Psoas muscle (tissue), 8 donors: ENCODE data around the gene LINC00305. TPM values are rescaled to one million over a fixed set of nuclear protein-coding genes. Genes with fewer than 3 reads are reported as not detected.

Experiments used
- ATAC-seq, 4 donors: fragments of 200-7000 bp; cut with Tn5 transposase; one replicate each; pipeline ENCODE4 v1.9.1; 2020; ENCODE audit warnings: moderate library complexity in 3 of 4, mild to moderate bottlenecking in 2 of 4
- DNase-seq, 2 donors: peaks; one replicate each; pipeline ENCODE4 v3.0.0-alpha.2; 2020
- H3K27ac ChIP-seq: fragments of 200-600 bp; one replicate; pipeline ENCODE4 v1.8.0; 2022
- H3K27me3 ChIP-seq, 3 donors: fragments of 200-600 bp in 1 of 3; one replicate each; pipeline versions ENCODE4 v1.6.1 to v1.8.0; 2013 to 2022; ENCODE audit warnings: low read length in 2 of 3, mild to moderate bottlenecking in 2 of 3, moderate library complexity in 1 of 3; ENCODE audit not compliant: insufficient read depth in 3 of 3
- H3K36me3 ChIP-seq, 2 donors: fragments of 200-600 bp in 1 of 2; one replicate each; pipeline versions ENCODE4 v1.6.1 to v1.8.0; 2013 to 2022; ENCODE audit warnings: low read depth in 1 of 2, mild to moderate bottlenecking in 1 of 2, moderate library complexity in 1 of 2; ENCODE audit not compliant: insufficient read depth in 1 of 2
- H3K4me1 ChIP-seq: fragments of 200-600 bp; one replicate; pipeline ENCODE4 v1.8.0; 2022
- H3K4me3 ChIP-seq: fragments of 200-600 bp; one replicate; pipeline ENCODE4 v1.8.0; 2022; ENCODE audit warnings: mild to moderate bottlenecking
- H3K9me3 ChIP-seq: fragments of 200-600 bp; one replicate; pipeline ENCODE4 v1.8.0; 2022
- WGBS, 3 donors: extraction: QIAGEN DNeasy Blood & Tissue Kit; methylation state at CpG; one replicate each; pipeline versions ENCODE4 v1.1.6 to v1.1.7; 2013; 5-methylcytosine and 5-hydroxymethylcytosine counted together
- intact Hi-C, 2 donors: fragments of 100-400 bp; cut with DNase I; formaldehyde crosslinking; loops; one replicate each; pipeline versions ENCODE4 v1.11.0 to v1.14.2; 2022
- polyA plus RNA-seq, 3 donors: library from polyadenylated mRNA; stranded (reverse); fragments of 200-250 nt; gene quantifications; one replicate each; pipeline ENCODE4 v1.2.3, GENCODE V29; 2013
- total RNA-seq, 4 donors: library from RNA; stranded (reverse); fragmentation: NEBNext Ultra II Directional in 2 of 4; extraction: Animal tissue kit (Norgen Biotek cat#: 25700) in 2 of 4; gene quantifications; one replicate each; pipeline versions ENCODE4 v1.2.1 to v1.2.4, GENCODE V29; 2021 to 2023
- TF ChIP-seq, protein P1 (sequence below): fragments of 200-600 bp; IDR thresholded peaks from one replicate; pipeline ENCODE4 v1.8.0; 2022; ENCODE audit warnings: antibody characterized with exemption
- donor health status: healthy with polysubstance abuse.
- donor health status: DM: no; HTN: no; CAD: no; lungs with moderate emphysema.
- donor health status: Bipolar disorder and iron deficiency.
- donor health status: healthy.
- donor health status: DM: yes; HTN: yes; CAD: no.
- donor health status: DM: no; HTN: no; CAD: no.
- donor health status: DM: no; HTN: no; CAD: no.
- donor health status: DM: yes; HTN: yes; CAD: no.

Gene LINC00305
- total and polyA plus RNA-seq, 7 donors, result not detected

GRCh38 chr18:64097497-64097896, 51.4 kb downstream of the LINC00305 start:
- no peak for ATAC-seq
- no peak for DNase-seq
- Histone ChIP-seq H3K4me3 (no peak overlapping the region), H3K27ac (no peak overlapping the region), H3K9me3 (no peaks in the 10 kb centered on the region), H3K36me3 (no peaks in the 10 kb centered on the region), H3K27me3 (no peaks in the 10 kb centered on the region), H3K4me1 (no peaks in the 10 kb centered on the region)
- intact Hi-C loops, result no loop called here
- WGBS, 3 donors, result 71 to 77% (median 73%) methylated on average over 3 of the region's 3 CpGs
- TF ChIP-seq, protein P1, sequence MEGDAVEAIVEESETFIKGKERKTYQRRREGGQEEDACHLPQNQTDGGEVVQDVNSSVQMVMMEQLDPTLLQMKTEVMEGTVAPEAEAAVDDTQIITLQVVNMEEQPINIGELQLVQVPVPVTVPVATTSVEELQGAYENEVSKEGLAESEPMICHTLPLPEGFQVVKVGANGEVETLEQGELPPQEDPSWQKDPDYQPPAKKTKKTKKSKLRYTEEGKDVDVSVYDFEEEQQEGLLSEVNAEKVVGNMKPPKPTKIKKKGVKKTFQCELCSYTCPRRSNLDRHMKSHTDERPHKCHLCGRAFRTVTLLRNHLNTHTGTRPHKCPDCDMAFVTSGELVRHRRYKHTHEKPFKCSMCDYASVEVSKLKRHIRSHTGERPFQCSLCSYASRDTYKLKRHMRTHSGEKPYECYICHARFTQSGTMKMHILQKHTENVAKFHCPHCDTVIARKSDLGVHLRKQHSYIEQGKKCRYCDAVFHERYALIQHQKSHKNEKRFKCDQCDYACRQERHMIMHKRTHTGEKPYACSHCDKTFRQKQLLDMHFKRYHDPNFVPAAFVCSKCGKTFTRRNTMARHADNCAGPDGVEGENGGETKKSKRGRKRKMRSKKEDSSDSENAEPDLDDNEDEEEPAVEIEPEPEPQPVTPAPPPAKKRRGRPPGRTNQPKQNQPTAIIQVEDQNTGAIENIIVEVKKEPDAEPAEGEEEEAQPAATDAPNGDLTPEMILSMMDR, result peak; percentile 11

- no peak overlapping the region for H3K4me3 ChIP-seq
- H3K36me3 ChIP-seq, result no peaks in the 10 kb centered on the region
- intact Hi-C loops, result no loop called here
- H3K27me3 ChIP-seq, result no peaks in the 10 kb centered on the region
- TF ChIP-seq, protein P1, result no peak
- ATAC-seq (no peak), DNase-seq (no peak)
- 90 to 97% (median 94%) methylated on average over 1 of the region's 1 CpG for WGBS, 3 donors
- H3K4me1 ChIP-seq, result no peaks in the 10 kb centered on the region
- H3K9me3 ChIP-seq, result no peaks in the 10 kb centered on the region
- no peak overlapping the region for H3K27ac ChIP-seq
These were observed 53.8 kb downstream of the LINC00305 start for GRCh38 chr18:64095056-64095455.

DNA sequence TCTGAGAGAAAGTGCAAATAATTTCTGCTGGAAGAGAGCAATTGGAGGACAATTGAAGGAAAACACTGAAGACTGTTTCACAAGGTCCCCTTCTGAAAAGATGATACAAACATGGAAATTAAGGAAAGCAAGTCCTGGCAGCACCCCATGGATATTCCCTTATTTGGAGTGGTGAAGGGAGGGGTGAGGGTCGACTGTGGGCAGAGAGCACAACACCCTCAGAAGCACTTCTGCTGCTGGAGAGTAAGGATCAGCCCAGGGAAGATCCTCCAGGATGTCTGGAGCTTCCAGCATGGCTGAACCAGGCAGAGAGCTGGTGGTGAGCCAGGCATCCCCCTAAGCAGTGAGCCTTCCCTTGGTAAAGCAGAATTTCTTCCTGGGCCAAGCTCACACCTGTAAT, 54.7 kb downstream of the LINC00305 start:
- H3K36me3 ChIP-seq, result no peaks in the 10 kb centered on the region
- H3K4me1 ChIP-seq, result no peaks in the 10 kb centered on the region
- H3K4me3 ChIP-seq, result no peak overlapping the region
- H3K27me3 ChIP-seq, result no peaks in the 10 kb centered on the region
- TF ChIP-seq, protein P1, result no peak
- 6 to 29% (median 12%) methylated on average over 1 of the region's 1 CpG for WGBS, 3 donors
- ATAC-seq (no peak), DNase-seq (no peak)
- H3K27ac ChIP-seq, result no peak overlapping the region
- no peaks in the 10 kb centered on the region for H3K9me3 ChIP-seq
- intact Hi-C loops, result no loop called here

DNA sequence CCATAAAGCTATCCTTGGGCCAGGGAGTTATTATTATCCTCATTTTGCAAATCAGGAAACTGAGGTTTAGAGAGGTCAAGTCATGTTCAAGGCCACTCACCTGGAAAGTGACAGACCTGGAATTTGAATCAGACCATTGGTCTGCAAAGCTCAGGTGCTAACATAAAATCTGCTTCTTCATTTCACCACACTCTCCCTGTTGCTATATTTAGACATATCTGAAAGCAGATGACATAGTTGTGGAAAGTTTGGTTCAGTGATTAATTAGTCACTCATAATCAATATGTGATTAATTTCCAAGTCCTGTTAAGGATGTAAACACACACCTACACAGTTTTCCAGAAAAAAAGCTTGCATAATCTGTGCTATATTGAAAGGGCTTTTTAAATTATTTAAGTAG, 57.4 kb downstream of the LINC00305 start:
- DNase-seq, result no peak
- Histone ChIP-seq H3K27ac (no peak overlapping the region), H3K36me3 (no peaks in the 10 kb centered on the region), H3K4me1 (no peaks in the 10 kb centered on the region), H3K27me3 (no peaks in the 10 kb centered on the region), H3K4me3 (no peak overlapping the region), H3K9me3 (no peaks in the 10 kb centered on the region)
- no peak for ATAC-seq
- TF ChIP-seq, protein P1, result no peak
- intact Hi-C loops, result no loop called here

DNA sequence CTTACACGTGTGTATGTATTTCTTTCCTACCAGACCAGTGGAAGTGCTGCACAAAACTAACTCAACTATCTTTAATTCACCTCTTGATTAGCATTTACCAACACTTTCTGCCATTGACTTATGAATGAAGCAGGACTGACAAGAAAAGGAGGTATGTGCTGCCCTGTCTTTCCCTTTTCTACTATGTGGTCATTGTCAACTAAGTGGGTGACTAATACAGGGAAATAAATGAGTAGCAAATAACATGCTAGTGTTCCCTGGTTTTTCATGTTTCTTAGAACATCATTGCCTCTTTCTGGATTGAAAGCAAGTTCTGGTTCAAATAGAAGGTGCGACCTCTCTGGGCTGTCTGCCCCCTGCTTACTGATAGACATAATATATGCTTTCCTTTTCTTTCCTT, 58.0 kb downstream of the LINC00305 start:
- Histone ChIP-seq H3K27me3 (no peaks in the 10 kb centered on the region), H3K27ac (no peak overlapping the region), H3K9me3 (no peaks in the 10 kb centered on the region), H3K4me1 (no peaks in the 10 kb centered on the region), H3K36me3 (no peaks in the 10 kb centered on the region), H3K4me3 (no peak overlapping the region)
- intact Hi-C loops, result no loop called here
- no peak for DNase-seq
- ATAC-seq, result no peak
- TF ChIP-seq, protein P1, result no peak
- 80 to 90% (median 88%) methylated on average over 2 of the region's 2 CpGs for WGBS, 3 donors
